ENCODE results near the gene VWF. TPM values are rescaled to one million over a fixed set of nuclear protein-coding genes. Genes with fewer than 3 reads are reported as not detected.

The VWF gene
- total RNA-seq, 1 experiment from 2014 or later: not detected

- no peak overlapping the region for H2AFZ ChIP-seq (ENCODE audit: low read length)
- intact Hi-C loops (cut with micrococcal nuclease): no loop called here
- no peaks in the 10 kb centered on the region for H3K4me1 ChIP-seq (ENCODE audit: insufficient read depth, low read length)
- no peaks in the 10 kb centered on the region for H3K79me2 ChIP-seq (ENCODE audit: low read length)
- H3K36me3 ChIP-seq (ENCODE audit: low read depth, low read length): no peaks in the 10 kb centered on the region
- H3K27me3 ChIP-seq (ENCODE audit: low read length): peaks cover 67% of the 10 kb centered on the region
- no peaks in the 10 kb centered on the region for H4K20me1 ChIP-seq (ENCODE audit: low read length)
- H3K27ac ChIP-seq (ENCODE audit: low read length): no peak overlapping the region
- H3K9ac ChIP-seq (ENCODE audit: low read length): no peak overlapping the region
- H3F3A ChIP-seq (ENCODE audit: low read length, unreplicated experiment): no peaks in the 10 kb centered on the region
- no peak overlapping the region for H3K4me2 ChIP-seq (ENCODE audit: low read length)
- ChIA-PET CTCF (no interaction called here), POLR2A (ENCODE audit: unreplicated experiment) (no interaction called here)
- no peak for DNase-seq
- ATAC-seq: no peak
- H3K9me3 ChIP-seq (ENCODE audit: low read length): no peaks in the 10 kb centered on the region
- H3K9me2 ChIP-seq (replicated peaks; ENCODE audit: low read length): no peaks in the 10 kb centered on the region
- TF ChIP-seq EZH2 (IDR thresholded peaks at IDR 0.05; ENCODE audit: low read length, unreplicated experiment) (no peak), CTCF (conservative IDR thresholded peaks at IDR 0.05; ENCODE audit: low read depth, low read length) (no peak), EZH2phosphoT487 (IDR thresholded peaks at IDR 0.05; ENCODE audit: borderline replicate concordance, low read length) (no peak)
- H3K4me3 ChIP-seq (ENCODE audit: low read length): no peak overlapping the region
- BruUV-seq (replicated peaks): no TSS peak
Measured at GRCh38 chr12:5976196-5976595, 148.3 kb downstream of the VWF start.

GRCh38 chr12:5973461-5974115, 150.9 kb downstream of the VWF start:
- Histone ChIP-seq H4K20me1 (ENCODE audit: low read length) (no peaks in the 10 kb centered on the region), H3K27me3 (ENCODE audit: low read length) (peaks cover 65% of the 10 kb centered on the region), H3F3A (ENCODE audit: low read length, unreplicated experiment) (no peaks in the 10 kb centered on the region), H3K36me3 (ENCODE audit: low read depth, low read length) (no peaks in the 10 kb centered on the region), H3K4me3 (ENCODE audit: low read length) (no peak overlapping the region), H3K9me3 (ENCODE audit: low read length) (no peaks in the 10 kb centered on the region), H3K4me1 (ENCODE audit: insufficient read depth, low read length) (no peaks in the 10 kb centered on the region), H3K27ac (ENCODE audit: low read length) (no peak overlapping the region), H3K9ac (ENCODE audit: low read length) (no peak overlapping the region), H2AFZ (ENCODE audit: low read length) (no peak overlapping the region), H3K79me2 (ENCODE audit: low read length) (no peaks in the 10 kb centered on the region), H3K4me2 (ENCODE audit: low read length) (no peak overlapping the region), H3K9me2 (replicated peaks; ENCODE audit: low read length) (no peaks in the 10 kb centered on the region)
- no peak for ATAC-seq
- BruUV-seq (replicated peaks): no TSS peak
- POLR2A ChIA-PET (ENCODE audit: unreplicated experiment): no interaction called here
- CTCF ChIA-PET: no interaction called here
- intact Hi-C loops (cut with micrococcal nuclease): no loop called here
- no peak for TF ChIP-seq EZH2 (IDR thresholded peaks at IDR 0.05; ENCODE audit: low read length, unreplicated experiment)
- DNase-seq: no peak

- Histone ChIP-seq H4K20me1 (ENCODE audit: low read length) (no peaks in the 10 kb centered on the region), H3K27me3 (ENCODE audit: low read length) (peaks cover 62% of the 10 kb centered on the region), H3K9me2 (replicated peaks; ENCODE audit: low read length) (no peaks in the 10 kb centered on the region), H3K9ac (ENCODE audit: low read length) (no peak overlapping the region), H2AFZ (ENCODE audit: low read length) (no peak overlapping the region), H3F3A (ENCODE audit: low read length, unreplicated experiment) (no peaks in the 10 kb centered on the region), H3K4me2 (ENCODE audit: low read length) (no peak overlapping the region), H3K36me3 (ENCODE audit: low read depth, low read length) (no peaks in the 10 kb centered on the region), H3K4me3 (ENCODE audit: low read length) (no peak overlapping the region), H3K27ac (ENCODE audit: low read length) (no peak overlapping the region), H3K79me2 (ENCODE audit: low read length) (no peaks in the 10 kb centered on the region), H3K9me3 (ENCODE audit: low read length) (no peaks in the 10 kb centered on the region), H3K4me1 (ENCODE audit: insufficient read depth, low read length) (no peaks in the 10 kb centered on the region)
- CTCF ChIA-PET: no interaction called here
- intact Hi-C loops (cut with micrococcal nuclease): no loop called here
- TF ChIP-seq CTCF (conservative IDR thresholded peaks at IDR 0.05; ENCODE audit: low read depth, low read length): no peak
- TF ChIP-seq EZH2 (IDR thresholded peaks at IDR 0.05; ENCODE audit: low read length, unreplicated experiment): no peak
- TF ChIP-seq EZH2phosphoT487 (IDR thresholded peaks at IDR 0.05; ENCODE audit: borderline replicate concordance, low read length): no peak
- POLR2A ChIA-PET (ENCODE audit: unreplicated experiment): no interaction called here
- DNase-seq (no peak), ATAC-seq (no peak)
- no TSS peak for BruUV-seq (replicated peaks)
Measured at GRCh38 chr12:5972387-5972786, 152.1 kb downstream of the VWF start.

All from PC-3 (cell line).